ENCODE data around the gene TOX4. TPM values are rescaled to one million over a fixed set of nuclear protein-coding genes. Genes with fewer than 3 reads are reported as not detected.

The TOX4 gene
- total RNA-seq, 4 donors from 2014 or later = 28.0 to 45.2 (median 39.9) TPM

GRCh38 chr14:21525962-21526671, 49.1 kb downstream of the TOX4 start, which contains the start of gene SALL2:
Gene SALL2 (minus strand): TSS chr14:21526346. CDS start chr14:21526127, 219 bp downstream.
- Histone ChIP-seq H3K9me3 (no peaks in the 10 kb centered on the region), H3K4me3 (peak within 1 kb of the TSS; percentile 56 to 90 (median 73)), H3K27ac (peak within 1 kb of the TSS; percentile 51 to 89 (median 77)), H3K27me3 (no peaks in the 10 kb centered on the region), H3K36me3 (peaks cover 0 to 35% (median 0%) of the 10 kb centered on the region in 3 donors), H3K4me1 (peaks cover 0 to 22% (median 7%) of the 10 kb centered on the region in 4 donors)
- WGBS, 2 donors = 0 to 1% methylated on average over 24 to 43 of the region's 43 CpGs
- no peak for TF ChIP-seq EP300 (IDR thresholded peaks at IDR 0.05)
- no peak for TF ChIP-seq CTCF (IDR thresholded peaks at IDR 0.05)
- TF ChIP-seq POLR2A (IDR thresholded peaks at IDR 0.05) = no peak
- DNase-seq (ENCODE audit: low spot score in 2 of 2) = peak; percentile 33 to 54

DNA sequence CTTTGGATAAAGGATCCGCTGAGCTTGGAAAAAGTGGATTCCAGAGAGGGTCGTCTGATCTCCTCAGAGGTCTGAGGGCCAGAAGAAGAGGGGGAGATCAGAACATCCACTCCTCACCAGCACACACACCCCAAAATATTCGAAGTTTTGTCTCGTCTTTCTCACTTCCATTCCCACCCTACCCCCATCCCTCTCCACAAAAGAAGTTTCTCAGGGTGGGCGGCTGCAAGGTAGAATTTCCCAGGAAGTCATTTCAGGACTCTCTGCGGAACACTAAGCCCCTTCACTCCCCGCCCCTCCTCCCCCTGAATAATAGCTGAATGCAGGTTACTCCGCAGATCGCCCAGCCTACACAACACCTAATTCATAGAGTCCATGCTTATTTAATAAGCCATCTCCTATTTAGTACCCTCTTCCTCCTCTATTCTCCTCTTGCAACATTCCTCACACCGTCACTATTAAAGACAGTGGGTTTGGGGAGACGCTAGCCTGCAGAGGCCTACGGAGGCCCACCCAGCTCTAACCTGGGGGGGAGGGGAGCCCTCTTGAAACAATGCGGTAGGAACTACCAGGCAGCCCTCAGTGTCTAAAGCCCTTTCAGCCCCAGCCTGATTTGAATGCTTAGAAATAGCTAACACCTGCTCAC, 49.8 kb downstream of the TOX4 start:
- DNase-seq (ENCODE audit: low spot score in 2 of 2) = no peak
- Histone ChIP-seq H3K27me3 (no peaks in the 10 kb centered on the region), H3K9me3 (no peaks in the 10 kb centered on the region), H3K36me3 (peaks cover 0 to 35% (median 0%) of the 10 kb centered on the region in 3 donors), H3K27ac (peak overlapping the region; percentile 51 to 89 (median 77)), H3K4me3 (peak overlapping the region; percentile 56 to 90 (median 73)), H3K4me1 (peaks cover 0 to 22% (median 7%) of the 10 kb centered on the region in 4 donors)
- TF ChIP-seq POLR2A (IDR thresholded peaks at IDR 0.05) (no peak), EP300 (IDR thresholded peaks at IDR 0.05) (no peak), CTCF (IDR thresholded peaks at IDR 0.05) (no peak)
- 11 to 13% methylated on average over 13 of the region's 13 CpGs for WGBS, 2 donors

DNA sequence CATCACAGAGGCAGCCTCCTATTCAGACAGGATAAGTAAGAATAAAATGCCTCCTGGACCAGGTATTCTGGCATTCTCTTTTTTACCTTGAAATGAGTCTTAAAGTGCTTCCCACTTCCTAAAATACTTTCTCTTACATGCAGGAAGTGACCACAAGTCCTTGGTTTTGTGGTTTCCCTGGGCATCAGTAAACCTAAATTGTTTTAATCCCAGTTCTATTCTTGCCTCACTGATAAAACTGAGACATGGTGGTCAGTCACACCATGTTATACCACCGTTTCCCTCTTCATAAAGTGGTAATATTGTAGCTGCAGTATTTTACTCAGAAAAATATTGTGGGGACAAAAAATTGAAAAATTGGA, 50.3 kb downstream of the TOX4 start:
- no peak for DNase-seq (ENCODE audit: low spot score in 2 of 2)
- H3K27ac ChIP-seq = no peak overlapping the region
- peaks cover 0 to 22% (median 7%) of the 10 kb centered on the region in 4 donors for H3K4me1 ChIP-seq
- 40% methylated on average over 1 of the region's 1 CpG for WGBS, 2 donors
- H3K9me3 ChIP-seq = no peaks in the 10 kb centered on the region
- no peaks in the 10 kb centered on the region for H3K27me3 ChIP-seq
- H3K36me3 ChIP-seq = peaks cover 0 to 30% (median 0%) of the 10 kb centered on the region in 3 donors
- H3K4me3 ChIP-seq = no peak overlapping the region
- TF ChIP-seq POLR2A (IDR thresholded peaks at IDR 0.05) (no peak), EP300 (IDR thresholded peaks at IDR 0.05) (no peak), CTCF (IDR thresholded peaks at IDR 0.05) (no peak)

GRCh38 chr14:21528381-21529348, 51.7 kb downstream of the TOX4 start:
- 71 to 86% methylated on average over 4 of the region's 4 CpGs for WGBS, 2 donors
- Histone ChIP-seq H3K4me3 (no peak overlapping the region), H3K27ac (no peak overlapping the region), H3K36me3 (peaks cover 0 to 16% (median 0%) of the 10 kb centered on the region in 3 donors), H3K27me3 (no peaks in the 10 kb centered on the region), H3K4me1 (peaks cover 0 to 22% (median 7%) of the 10 kb centered on the region in 4 donors), H3K9me3 (no peaks in the 10 kb centered on the region)
- no peak for DNase-seq (ENCODE audit: low spot score in 2 of 2)
- TF ChIP-seq CTCF (IDR thresholded peaks at IDR 0.05) (no peak), EP300 (IDR thresholded peaks at IDR 0.05) (no peak), POLR2A (IDR thresholded peaks at IDR 0.05) (no peak)

Data from tibial nerve (tissue), 4 donors.